ENCODE measurements around the gene DOP1A. TPM values are rescaled to one million over a fixed set of nuclear protein-coding genes. Genes with fewer than 3 reads are reported as not detected.

The DOP1A gene
- total and polyA plus RNA-seq, 2 of the 13 experiments (the other 11 are each of a cell fraction or from before 2014, with no cell fraction given), result 5.2 to 16.7 TPM

GRCh38 chr6:83067448-83068439 lies at the start of gene DOP1A (continued):
- no peak for TF ChIP-seq ZBTB2 (CRISPR knock-in tag; IDR thresholded peaks at IDR 0.05; ENCODE audit: low read depth)
- TF ChIP-seq ZNF260 (CRISPR knock-in tag; IDR thresholded peaks at IDR 0.05; ENCODE audit: borderline replicate concordance, low read depth), result no peak
- TF ChIP-seq DNMT1 (CRISPR knock-in tag; IDR thresholded peaks at IDR 0.05), result no peak
- TF ChIP-seq CENPX (CRISPR knock-in tag; IDR thresholded peaks at IDR 0.05), result no peak
- TF ChIP-seq ZNF746 (CRISPR knock-in tag; IDR thresholded peaks at IDR 0.05), result peak; percentile 32; the same call in 1 of the 2 replicates
- TF ChIP-seq ZNF737 (CRISPR knock-in tag; IDR thresholded peaks at IDR 0.05; ENCODE audit: borderline replicate concordance), result no peak
- no peak for TF ChIP-seq GRHL1 (CRISPR knock-in tag; conservative IDR thresholded peaks at IDR 0.05)
- no peak for TF ChIP-seq MAFK (conservative IDR thresholded peaks at IDR 0.05 in 1 of 2, IDR thresholded peaks at IDR 0.05 in 1 of 2; ENCODE audit: low read length in 2 of 2)
- TF ChIP-seq NFIC (IDR thresholded peaks at IDR 0.05; ENCODE audit: low read length), result no peak
- TF ChIP-seq ZNF224 (CRISPR knock-in tag; IDR thresholded peaks at IDR 0.05), result peak; percentile 92
- no peak for TF ChIP-seq ZNF205 (CRISPR knock-in tag; IDR thresholded peaks at IDR 0.05)
- no peak; the same call in 1 of the 2 replicates for TF ChIP-seq RELA (CRISPR knock-in tag; IDR thresholded peaks at IDR 0.05)
- peak; percentile 33; the same call in 1 of the 2 replicates for TF ChIP-seq MAZ (IDR thresholded peaks at IDR 0.05; ENCODE audit: borderline replicate concordance, low read depth, low read length)
- TF ChIP-seq MAZ (CRISPR knock-in tag; IDR thresholded peaks at IDR 0.05; ENCODE audit: low read depth), result peak; percentile 91; the same call in 1 of the 2 replicates
- peak; percentile 67 to 76 for TF ChIP-seq POLR2A (IDR thresholded peaks at IDR 0.05; ENCODE audit: insufficient read depth in 1 of 2, low read depth in 2 of 2, low read length in 2 of 2)
- TF ChIP-seq, protein P1, sequence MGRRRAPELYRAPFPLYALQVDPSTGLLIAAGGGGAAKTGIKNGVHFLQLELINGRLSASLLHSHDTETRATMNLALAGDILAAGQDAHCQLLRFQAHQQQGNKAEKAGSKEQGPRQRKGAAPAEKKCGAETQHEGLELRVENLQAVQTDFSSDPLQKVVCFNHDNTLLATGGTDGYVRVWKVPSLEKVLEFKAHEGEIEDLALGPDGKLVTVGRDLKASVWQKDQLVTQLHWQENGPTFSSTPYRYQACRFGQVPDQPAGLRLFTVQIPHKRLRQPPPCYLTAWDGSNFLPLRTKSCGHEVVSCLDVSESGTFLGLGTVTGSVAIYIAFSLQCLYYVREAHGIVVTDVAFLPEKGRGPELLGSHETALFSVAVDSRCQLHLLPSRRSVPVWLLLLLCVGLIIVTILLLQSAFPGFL (CRISPR knock-in tag; IDR thresholded peaks at IDR 0.05), result 0 out of 2 replicates have a peak, but pooled peaks have one; percentile 56
- TF ChIP-seq, protein P2, sequence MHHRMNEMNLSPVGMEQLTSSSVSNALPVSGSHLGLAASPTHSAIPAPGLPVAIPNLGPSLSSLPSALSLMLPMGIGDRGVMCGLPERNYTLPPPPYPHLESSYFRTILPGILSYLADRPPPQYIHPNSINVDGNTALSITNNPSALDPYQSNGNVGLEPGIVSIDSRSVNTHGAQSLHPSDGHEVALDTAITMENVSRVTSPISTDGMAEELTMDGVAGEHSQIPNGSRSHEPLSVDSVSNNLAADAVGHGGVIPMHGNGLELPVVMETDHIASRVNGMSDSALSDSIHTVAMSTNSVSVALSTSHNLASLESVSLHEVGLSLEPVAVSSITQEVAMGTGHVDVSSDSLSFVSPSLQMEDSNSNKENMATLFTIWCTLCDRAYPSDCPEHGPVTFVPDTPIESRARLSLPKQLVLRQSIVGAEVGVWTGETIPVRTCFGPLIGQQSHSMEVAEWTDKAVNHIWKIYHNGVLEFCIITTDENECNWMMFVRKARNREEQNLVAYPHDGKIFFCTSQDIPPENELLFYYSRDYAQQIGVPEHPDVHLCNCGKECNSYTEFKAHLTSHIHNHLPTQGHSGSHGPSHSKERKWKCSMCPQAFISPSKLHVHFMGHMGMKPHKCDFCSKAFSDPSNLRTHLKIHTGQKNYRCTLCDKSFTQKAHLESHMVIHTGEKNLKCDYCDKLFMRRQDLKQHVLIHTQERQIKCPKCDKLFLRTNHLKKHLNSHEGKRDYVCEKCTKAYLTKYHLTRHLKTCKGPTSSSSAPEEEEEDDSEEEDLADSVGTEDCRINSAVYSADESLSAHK (CRISPR knock-in tag; IDR thresholded peaks at IDR 0.05; ENCODE audit: borderline replicate concordance), result no peak
- peak; percentile 70; the same call in 1 of the 2 replicates for TF ChIP-seq ZNF773 (CRISPR knock-in tag; IDR thresholded peaks at IDR 0.05; ENCODE audit: borderline replicate concordance)
- peak; percentile 41; the same call in 1 of the 2 replicates for TF ChIP-seq TFDP2 (CRISPR knock-in tag; IDR thresholded peaks at IDR 0.05)
- no peak for TF ChIP-seq ADNP (CRISPR knock-in tag; IDR thresholded peaks at IDR 0.05)
- peak; percentile 58 for TF ChIP-seq MED1 (CRISPR knock-in tag; IDR thresholded peaks at IDR 0.05)
